HG03108 (cell line): ENCODE data around the gene CFAP77.
"Not testable (repeated sequence)": the region's sequence is repeated elsewhere in the genome, so short reads cannot be mapped to it uniquely, and the experiment has no call there.

ENCODE experiments used
- ATAC-seq: cut with Tn5 transposase; IDR thresholded peaks from one replicate; pipeline ENCODE4 v1.9.1; 2021; ENCODE audit warnings: moderate library complexity; ENCODE audit not compliant: unreplicated experiment

CFAP77 gene

DNA sequence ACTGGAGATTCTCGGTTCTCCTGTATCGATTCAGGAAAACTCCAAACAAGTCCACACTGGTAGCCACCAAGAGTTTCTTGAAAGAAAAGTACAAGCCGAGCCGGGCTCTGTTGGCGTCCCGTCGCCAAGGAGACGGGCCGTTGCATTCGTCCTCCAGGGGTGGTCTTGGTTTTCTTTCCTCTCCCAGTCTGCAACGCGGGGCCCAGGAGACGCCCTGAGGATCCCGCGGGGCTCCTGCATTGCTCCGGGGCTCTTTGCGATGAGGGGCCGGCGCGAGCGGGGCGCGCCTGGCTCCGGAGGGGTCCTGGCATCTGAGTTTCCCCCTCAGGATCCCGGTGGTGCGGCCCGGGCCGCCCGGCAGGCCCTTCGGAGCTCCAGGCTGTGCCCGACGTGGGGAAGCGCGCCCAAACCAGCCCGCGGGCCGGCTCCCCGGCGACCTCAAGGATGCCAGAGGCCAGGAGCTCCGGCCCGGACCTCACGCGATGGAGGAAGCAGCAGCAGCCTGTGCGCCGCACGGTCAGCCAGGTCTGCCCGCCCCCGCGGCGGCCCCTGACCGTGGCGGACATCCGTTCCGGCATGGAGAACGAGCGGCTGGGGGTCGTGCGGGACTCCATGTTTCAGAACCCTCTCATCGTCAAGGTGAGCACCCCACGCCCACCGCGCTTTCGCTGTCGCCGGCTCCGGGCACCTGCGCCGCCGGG, at the start of gene CFAP77:
Gene CFAP77 (plus strand): TSS at position 384 of the 701 bp plus-strand sequence. CDS start 61 bp downstream, at position 445.
- ATAC-seq = no peak

DNA sequence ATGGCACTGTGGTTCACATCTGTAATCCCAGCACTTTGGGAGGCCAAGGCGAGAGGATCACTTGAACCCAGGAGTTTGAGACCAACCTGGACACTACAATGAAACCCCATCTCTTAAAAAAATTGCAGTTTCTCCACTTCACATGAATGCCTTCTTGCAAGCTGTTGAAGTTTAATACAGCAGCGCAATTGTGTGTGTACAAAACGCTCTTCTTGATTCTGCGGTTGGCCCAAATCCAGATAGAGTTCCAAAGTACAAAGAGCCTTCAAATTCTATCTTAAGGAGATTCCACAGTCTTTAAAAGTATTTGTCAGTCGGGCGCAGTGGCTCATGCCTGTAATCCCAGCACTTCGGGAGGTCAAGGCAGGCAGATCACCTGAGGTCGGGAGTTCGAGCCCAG, 45.9 kb upstream of the CFAP77 start:
- ATAC-seq = no peak

DNA sequence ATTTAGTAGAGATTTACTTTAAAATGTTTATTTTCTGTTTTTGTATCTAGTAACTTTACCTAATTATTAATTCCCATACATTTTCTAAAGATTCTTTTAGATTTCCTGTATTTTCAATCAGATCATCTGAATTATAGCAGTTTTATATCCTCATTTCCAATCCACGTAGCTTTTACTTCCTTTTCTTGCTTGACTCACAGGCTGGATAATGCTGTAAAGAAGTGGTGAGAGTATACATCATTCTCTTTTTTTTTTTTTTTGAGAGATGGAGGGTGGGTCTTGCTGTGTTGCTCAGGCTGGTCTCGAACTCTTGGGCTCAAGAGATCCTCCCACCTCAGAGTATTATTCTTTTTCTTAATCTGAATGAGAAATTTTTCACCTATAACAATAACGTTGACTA, 44.0 kb upstream of the CFAP77 start:
- no peak for ATAC-seq

DNA sequence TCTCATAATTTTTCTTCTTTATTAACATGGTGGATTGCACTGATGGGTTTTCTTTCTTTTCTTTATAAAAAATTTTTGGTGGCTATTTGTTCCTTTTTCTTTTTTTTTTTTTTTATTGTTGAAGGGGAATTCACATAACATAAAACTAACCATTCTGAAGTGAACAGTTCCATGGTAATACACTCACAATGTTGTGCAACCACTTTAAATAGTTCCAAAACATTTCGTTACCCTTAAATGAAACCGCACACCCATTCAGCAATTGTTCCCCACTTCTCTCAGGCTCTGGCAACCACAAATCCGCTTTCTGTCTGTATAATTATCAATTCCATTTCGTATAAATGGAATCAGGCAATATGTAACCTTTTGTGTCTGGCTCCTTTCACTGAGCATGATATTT, 43.5 kb upstream of the CFAP77 start:
- no peak for ATAC-seq

DNA sequence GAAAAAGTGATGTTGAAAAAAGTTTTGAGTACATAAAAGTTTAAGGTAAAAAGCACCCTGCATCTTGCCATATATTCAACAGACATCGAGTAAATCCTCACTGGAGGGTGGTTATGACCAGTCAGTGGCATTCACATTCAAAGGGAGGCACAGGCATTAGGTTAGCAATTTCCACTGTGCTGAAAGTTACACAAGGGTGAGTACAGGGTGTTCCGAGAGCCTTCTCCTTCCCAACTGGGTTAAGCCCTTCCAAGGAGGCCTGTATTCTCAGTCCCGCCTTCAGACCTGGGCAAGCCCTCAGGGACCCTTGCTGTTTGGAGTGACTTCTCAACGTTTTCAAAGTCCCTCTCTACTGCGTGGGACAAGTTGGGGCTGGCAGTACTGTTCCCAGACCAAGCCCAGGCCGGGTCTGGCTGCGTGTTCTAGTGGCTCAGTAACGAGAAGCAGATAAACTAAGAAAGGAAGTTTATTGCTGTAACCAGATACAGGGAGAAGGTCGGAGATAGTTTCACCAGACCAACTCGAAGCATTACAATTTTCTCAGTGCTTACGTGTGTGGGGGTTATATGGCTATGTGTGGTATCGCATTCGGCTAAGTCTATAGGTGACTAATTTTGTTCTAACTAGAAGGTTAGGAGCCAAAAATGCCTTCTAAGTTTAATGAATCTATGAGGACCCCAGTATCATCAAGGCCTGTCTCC, 42.2 kb upstream of the CFAP77 start:
- no peak for ATAC-seq

DNA sequence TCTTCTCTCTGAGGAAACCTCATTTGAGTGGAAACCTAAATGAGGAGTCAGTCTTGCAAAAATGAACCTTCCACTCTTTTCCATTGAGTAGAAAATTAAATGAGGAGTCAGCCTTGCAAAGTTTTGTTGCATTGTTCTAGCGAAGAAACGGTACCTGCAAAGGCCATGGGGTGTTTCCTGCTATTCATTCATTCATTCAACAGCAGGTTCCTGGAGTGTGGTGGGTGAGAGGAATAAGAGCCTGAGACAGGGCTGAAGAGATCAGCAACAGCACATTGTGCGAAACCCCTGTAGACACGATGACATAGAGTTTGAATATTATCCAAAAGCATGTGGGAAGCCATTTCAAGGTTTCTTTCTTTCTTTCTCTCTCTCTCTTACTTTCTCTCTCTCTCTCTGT, 40.6 kb upstream of the CFAP77 start:
- ATAC-seq = no peak

DNA sequence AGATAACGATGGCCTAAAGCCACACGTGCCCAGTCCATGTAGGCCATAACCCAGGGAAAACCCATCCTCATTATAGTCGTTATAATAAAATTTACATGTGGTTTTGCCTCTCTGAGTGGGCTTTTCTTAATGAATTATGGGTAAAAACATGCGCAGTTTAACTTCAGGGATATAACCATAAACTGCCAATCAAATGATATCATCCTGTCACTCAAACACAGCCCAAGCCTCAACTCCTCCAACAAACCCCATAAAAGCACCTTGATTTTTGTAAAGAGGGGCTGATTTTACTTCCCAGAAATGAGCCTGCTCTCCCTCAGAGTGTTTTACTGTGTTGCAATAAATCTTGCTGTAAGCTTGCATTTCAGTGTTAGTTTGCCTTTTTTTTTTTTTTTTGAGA, 39.4 kb upstream of the CFAP77 start:
- no peak for ATAC-seq

DNA sequence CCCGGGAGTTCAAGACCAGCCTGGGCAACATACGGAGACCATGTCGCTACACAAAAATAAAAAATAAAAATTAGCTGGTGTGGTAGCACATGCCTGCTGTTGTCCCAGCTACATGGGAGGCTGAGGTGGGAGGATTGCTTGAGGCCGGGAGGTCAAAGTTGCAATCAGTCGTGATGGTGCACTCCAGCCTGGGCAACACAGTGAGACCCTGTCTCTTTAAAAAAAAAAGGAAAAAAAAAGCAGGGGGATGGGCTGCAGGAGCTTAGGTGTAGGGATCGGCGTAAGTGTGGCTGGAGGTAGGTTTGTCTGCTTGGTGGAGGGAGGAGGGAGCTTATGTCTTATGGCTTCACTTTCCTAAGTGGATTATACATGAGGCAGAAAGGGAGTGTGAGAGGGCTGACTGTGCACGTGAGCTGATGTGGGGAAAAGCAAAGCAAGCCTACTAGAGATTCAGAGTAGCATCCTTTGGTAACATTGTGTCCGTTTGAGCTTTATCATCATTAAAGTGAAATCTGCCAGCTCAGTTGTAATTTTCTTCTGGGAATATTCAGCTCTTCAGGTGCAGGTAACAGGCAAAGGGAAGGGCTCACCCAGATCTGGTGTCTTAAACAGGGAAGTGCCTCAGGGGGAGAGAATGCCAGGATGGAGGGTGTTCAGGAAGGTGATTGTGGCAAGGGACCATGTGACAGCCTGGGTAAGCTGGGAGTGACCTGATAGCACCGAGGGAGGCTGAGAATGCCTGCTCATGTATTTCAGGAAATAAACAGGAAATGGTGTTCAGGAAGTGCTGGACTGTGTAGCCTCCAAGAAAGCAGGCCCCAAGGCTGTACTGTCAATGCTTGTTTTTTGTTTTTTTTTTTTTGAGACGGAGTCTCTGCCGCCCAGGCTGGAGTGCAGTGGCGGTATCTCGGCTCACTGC, 37.6 kb upstream of the CFAP77 start:
- no peak for ATAC-seq

DNA sequence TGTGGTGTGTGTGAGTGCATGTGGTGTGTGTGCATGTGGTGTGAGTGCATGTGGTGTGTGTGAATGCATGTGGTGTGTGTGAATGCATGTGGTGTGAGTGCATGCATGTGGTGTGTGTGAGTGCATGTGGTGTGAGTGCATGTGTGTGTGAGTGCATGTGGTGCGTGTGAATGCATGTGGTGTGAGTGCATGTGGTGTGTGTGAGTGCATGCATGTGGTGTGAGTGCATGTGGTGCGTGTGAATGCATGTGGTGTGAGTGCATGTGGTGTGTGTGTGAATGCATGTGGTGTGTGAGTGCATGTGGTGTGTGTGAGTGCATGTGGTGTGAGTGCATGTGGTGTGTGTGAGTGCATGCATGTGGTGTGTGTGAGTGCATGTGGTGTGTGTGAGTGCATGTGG, 32.2 kb upstream of the CFAP77 start:
- ATAC-seq = not testable (repeated sequence)

DNA sequence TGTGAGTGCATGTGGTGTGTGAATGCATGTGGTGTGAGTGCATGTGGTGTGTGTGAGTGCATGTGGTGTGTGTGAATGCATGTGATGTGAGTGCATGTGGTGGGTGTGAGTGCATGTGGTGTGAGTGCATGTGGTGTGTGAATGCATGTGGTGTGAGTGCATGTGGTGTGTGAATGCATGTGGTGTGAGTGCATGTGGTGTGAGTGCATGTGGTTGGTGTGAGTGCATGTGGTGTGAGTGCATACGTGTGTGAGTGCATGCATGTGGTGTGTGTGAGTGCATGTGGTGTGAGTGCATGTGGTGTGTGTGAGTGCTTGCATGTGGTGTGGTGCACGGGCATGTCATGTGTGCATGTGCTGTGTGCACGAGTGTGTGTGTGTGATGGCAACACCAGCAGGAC, 31.6 kb upstream of the CFAP77 start:
- not testable (repeated sequence) for ATAC-seq

DNA sequence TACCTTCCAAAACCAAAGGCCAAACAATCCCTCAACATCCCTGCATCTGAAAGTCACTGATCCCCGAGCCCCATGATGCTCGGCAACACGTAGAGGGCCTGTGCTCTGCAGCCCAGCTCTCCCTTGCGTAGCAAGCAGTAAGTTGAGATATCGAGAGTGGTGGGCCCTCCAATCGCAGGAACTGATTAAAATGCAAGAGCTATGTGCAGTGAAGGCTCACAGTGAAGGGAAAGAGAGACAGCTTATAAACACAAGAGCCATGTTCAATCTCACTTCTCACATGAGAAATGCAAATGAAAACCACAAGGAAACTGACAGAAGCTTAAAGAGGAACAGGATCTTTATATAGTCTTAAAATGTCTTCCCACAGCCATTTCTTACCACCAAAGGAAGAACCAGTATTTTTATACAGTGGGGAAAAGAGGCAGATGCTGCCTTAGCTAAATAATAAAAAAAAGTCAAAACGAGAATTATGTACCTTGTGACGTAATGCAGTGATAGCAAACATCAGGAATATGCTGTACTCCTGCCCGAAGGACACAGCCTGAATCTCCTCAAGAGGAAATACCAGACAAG, 28.0 kb upstream of the CFAP77 start:
- ATAC-seq = peak; percentile 60

DNA sequence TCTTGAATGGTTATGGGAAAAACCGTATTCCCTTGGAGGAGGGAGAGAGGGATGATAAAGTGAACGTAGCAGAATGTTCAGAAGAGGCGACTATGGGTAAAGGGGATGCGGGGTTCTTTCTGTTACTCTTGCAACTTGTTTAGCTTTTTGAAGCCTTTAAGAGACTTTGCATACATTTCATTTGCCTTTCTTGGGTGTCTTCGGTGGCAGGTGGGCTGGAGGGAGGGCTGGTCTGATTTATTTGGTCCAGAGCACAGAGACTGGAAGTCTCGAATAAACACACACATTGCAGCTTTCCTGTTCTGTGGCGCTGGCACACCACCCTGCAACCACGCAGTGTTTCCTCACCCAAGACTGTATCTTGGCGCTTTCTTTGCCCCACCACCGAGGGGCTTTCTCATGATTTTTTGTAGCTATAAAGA, 26.5 kb upstream of the CFAP77 start:
- ATAC-seq = peak; percentile 47

DNA sequence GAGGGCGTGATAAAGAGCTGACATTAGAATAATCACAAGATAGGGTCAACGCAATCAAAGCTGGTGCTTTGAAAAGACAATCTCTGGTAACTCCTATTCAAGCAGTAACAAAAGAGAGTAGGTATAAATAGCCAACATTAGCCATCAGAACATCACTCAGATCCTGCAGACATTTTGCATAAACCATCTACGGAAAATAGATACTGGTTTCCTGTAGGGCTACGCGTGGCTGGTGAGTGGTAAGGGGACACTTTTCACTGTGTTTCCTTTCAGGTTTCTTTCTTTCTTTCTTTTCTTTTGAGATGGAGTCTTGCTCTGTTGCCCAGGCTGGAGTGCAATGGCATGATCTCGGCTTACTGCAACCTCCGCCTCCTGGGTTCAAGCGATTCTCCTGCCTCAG, 25.6 kb upstream of the CFAP77 start:
- ATAC-seq = no peak

DNA sequence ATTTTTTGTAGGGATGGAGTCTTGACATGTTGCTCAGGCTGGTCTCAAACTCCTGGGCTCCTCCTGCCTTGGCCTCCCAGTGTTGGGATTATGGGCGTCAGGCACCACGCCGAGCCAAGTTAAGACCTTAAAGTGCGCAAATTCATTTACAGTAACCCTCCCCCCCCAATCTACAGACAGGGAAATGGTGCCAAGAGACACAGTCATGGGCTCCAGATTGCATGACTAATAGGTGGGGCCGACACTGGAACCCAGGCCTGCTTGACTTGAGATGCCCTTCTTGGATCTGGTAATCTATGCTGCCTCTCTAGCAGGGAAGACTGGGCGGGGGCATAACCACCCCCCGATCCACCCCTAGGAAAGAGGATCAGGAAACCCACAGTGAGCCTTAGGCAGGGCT, 22.9 kb upstream of the CFAP77 start:
- no peak for ATAC-seq

DNA sequence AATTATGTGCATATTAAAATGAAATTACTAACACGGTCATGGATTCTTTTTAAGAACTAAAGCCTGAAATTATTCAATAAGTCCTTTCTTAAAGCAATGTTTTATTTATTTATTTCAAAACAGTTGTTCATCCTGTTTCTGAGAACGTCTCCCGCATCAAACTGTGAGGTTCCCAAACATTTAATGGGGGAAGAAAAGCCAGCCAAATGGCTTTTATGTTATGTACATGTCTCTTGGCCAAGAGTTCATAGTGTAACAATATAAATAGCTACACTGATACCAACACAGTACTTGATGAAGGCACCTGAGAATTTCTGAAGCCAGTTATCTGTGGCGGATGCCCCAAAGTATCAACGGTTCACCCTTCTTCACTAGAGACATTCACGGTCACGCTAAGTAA, 19.0 kb upstream of the CFAP77 start:
- no peak for ATAC-seq

DNA sequence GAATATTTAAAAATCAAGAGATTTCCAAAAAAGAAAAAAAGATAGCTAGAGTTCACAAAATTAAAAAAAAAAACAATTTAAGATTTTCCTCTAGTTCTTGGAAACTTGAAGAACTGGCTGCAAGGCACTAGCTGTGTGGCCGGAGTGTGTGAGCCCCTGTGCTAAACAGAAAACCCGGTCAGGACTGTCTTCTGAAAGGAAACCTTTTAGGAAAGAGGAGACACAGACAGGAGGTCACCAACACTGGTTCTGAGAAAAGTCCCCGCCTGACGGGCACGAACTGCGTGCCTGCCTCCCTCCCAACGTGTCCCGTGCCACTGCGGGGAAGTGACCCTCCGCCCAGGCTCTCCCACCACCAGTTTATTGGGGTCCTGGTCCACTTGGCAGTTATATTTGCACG, 18.6 kb upstream of the CFAP77 start:
- ATAC-seq = no peak

DNA sequence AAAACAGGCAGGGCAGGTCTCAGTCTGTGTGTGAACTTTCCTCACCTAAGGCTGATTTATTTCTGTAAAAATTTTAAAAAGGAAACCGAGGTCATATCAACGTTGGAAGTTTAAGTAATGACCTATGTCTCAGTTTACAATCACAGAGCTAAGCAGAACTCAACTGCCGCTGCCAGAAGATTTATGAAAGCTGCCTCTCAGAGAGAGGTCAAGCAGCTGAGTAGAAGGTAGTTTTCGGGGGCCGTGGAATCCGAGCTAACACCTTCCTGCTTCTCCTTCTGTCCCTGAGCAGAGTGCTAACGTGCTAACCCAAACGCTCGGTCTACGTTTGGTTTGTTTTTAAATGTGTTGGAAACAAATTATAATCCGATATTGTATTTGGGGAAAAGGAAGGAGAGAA, 14.5 kb upstream of the CFAP77 start:
- no peak for ATAC-seq

DNA sequence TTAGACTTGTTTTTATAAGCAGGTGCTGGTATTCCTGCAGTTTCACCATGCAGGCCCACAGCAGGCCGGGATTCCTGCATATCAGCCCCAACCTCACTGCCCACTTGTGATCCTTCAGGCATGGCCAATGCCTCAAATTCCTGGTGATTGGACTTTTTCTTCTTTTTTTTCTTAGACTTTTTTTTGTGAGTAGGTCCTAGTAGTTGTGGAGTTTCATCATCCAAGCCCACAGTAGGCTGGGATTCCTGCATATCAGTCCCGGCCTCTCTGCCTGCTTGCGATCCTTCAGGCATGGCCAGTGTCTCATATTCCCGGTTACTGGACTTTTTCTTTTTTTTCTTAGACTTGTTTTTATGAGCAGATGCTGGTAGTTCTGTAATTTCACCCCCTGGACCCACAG, 8.2 kb upstream of the CFAP77 start:
- ATAC-seq = no peak

DNA sequence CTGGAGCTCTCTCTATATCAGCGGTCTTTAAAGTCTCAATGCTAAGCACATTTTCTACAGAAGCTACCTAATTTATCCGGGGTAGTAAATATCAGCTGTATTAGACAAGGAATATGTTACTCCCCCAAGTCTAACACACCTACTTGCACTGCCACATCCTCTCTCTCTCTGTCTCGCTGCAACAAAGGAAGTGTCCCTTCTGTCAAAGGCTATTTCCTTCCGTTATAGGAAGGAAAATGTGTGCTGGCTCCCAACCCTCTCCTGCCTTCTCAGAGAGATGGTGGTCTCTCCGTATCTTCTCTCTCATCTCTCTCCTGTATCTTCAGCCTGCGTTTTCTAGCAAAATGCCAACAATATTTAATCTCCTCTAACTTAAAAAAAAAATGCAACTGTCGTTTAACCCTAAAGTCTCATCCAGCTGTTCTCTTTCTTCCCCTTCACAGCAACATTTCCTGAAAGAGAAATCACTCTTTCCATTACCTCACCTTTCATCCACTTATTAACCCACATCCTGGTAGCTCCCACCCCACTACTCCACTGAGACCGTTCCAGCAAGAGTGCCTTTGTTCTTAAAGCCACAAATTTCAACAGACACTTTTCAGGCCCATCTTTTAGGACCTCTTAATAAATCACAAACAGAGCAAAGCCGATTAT, 5.7 kb upstream of the CFAP77 start:
- no peak for ATAC-seq

DNA sequence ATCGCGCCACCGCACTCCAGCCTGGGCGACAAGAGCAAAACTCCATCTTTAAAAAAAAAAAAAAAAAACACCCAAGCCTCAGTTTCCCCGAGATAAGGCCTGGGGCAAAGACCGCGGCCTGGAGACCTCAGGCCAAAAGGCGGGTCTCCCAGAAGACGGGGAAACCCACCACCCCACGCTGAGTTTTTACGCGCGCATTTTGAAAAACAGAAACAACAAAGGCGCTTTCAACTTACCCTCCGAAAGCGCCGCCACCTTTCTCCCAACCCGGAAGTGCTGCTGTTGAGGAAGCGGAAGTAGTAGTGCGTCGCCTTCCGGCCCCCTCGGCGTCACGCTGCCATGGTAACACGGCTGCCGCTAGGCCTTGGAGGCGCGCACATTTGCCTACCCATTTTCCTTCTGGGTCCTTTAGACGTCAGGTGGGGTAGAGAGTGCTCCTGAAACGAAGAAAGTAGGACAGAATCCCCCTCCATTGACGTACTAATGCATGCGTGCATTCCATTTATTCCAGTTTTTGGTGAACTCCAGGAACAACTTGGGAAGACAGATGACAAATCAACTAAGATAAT, 3.4 kb upstream of the CFAP77 start, which contains the start of gene TTF1:
Gene TTF1 (minus strand): TSS at position 287 of the 569 bp plus-strand sequence. CDS start 4,019 bp downstream, outside the sequence.
- peak; percentile 70 for ATAC-seq
